Suprapubic skin (tissue), 4 donors: ENCODE data around the gene XG.

Source experiments
- EP300 ChIP-seq: sonication (generic); formaldehyde crosslinking; IDR thresholded peaks from one replicate; pipeline ENCODE4 v1.6.1; 2017; ENCODE audit warnings: antibody characterized with exemption
- POLR2A ChIP-seq, 2 donors: fragments of 450-650 bp; IDR thresholded peaks; one replicate each; pipeline ENCODE4 v1.6.1; 2017; ENCODE audit warnings: antibody characterized with exemption in 2 of 2, mild to moderate bottlenecking in 2 of 2, moderate library complexity in 2 of 2
- POLR2AphosphoS5 ChIP-seq, 3 donors: sonication (generic); formaldehyde crosslinking; IDR thresholded peaks; one replicate each; pipeline ENCODE4 v1.6.1; 2017; ENCODE audit warnings: antibody characterized with exemption in 3 of 3
- TF ChIP-seq, protein P1 (sequence below), 2 donors: fragments of 200-600 bp in 1 of 2; fragments of 450-650 bp in 1 of 2; sonication (generic) in 1 of 2; IDR thresholded peaks; one replicate each; pipeline ENCODE4 v1.5.1; 2016 to 2019; ENCODE audit warnings: antibody characterized with exemption in 2 of 2, mild to moderate bottlenecking in 1 of 2, moderate library complexity in 1 of 2

DNA sequence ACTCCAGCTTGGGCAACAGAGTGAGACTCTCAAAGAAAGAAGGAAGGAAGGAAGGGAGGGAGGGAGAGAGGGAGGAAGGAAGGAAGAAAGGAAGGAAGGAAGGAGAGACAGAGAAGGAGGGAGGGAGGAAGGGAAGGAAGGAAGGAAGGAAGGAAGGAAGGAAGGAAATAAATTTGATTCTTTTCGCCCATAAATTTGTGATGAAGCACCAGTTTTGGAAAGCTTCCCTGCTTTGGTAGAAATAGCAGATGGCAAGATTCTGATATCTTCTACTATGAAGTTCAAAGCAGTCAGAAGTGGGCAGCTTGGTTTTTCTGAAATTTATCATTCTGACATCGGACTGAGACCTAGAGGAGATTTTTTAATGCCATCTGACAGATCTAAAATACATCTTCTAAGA lies 65.2 kb downstream of the XG start:
- TF ChIP-seq, protein P1, sequence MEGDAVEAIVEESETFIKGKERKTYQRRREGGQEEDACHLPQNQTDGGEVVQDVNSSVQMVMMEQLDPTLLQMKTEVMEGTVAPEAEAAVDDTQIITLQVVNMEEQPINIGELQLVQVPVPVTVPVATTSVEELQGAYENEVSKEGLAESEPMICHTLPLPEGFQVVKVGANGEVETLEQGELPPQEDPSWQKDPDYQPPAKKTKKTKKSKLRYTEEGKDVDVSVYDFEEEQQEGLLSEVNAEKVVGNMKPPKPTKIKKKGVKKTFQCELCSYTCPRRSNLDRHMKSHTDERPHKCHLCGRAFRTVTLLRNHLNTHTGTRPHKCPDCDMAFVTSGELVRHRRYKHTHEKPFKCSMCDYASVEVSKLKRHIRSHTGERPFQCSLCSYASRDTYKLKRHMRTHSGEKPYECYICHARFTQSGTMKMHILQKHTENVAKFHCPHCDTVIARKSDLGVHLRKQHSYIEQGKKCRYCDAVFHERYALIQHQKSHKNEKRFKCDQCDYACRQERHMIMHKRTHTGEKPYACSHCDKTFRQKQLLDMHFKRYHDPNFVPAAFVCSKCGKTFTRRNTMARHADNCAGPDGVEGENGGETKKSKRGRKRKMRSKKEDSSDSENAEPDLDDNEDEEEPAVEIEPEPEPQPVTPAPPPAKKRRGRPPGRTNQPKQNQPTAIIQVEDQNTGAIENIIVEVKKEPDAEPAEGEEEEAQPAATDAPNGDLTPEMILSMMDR (IDR thresholded peaks at IDR 0.05) = no peak
- TF ChIP-seq POLR2AphosphoS5 (IDR thresholded peaks at IDR 0.05) (no peak), POLR2A (IDR thresholded peaks at IDR 0.05) (no peak), EP300 (no peak)
